GM12892 (cell line): ENCODE measurements around the gene PHF1.

Source experiments
- POLR2A ChIP-seq: IDR thresholded peaks from 2 replicates; pipeline ENCODE4 v1.6.1; 2011; ENCODE audit warnings: low read depth, low read length, control low read depth
- POLR2AphosphoS5 ChIP-seq: IDR thresholded peaks from 2 replicates; pipeline ENCODE4 v1.6.1; 2011; ENCODE audit warnings: low read depth, low read length, control low read depth
- TAF1 ChIP-seq: IDR thresholded peaks from 2 replicates; pipeline ENCODE4 v1.6.1; 2011; ENCODE audit warnings: low read depth, mild to moderate bottlenecking, control low read depth, low read length, borderline replicate concordance

DNA sequence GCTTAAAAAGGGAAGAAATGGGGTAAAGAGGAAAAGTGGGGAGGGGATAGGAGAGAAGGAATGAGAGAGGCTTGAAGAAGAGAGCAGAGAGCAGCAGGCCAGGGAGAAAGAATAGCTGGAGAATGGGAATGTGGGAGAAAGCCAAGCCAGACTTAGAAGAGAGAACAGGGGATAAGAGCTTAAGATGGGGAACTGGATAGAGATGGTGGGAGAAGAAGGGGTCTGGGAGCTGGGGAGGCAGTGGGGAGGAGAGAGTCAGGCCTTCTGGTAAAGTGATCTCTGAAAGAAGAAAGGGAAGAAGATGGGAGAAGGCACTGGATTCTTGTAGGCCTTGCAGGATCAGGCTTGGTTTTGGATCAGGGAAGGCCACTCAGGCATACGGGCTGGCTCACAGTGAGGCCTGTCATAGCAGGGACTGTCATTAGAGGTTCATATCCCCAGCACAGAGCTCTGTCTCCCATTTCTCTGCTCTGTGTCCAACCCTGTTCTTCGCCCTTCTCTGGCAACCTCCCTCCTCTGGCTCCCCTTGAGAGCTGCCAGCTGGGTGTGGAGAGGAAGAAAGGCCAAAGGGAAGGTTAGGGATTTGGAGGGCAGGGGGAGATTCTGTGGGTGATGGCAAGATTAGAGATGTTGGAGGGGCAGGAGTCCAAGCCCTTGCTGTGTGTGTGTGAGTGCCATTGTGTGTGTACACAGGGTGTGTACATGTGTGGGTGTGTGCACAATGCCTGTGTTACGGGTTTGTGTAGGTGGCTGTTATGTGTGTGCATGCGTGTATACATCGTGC lies 18.3 kb downstream of the PHF1 start:
- TF ChIP-seq POLR2AphosphoS5 (no peak), POLR2A (no peak), TAF1 (no peak)
